ENCODE results near the gene ALG3. TPM values are rescaled to one million over a fixed set of nuclear protein-coding genes. Genes with fewer than 3 reads are reported as not detected.

The ALG3 gene
- polyA plus RNA-seq, 6 donors from 2014 or later, result 33.9 to 57.3 (median 39.1) TPM

DNA sequence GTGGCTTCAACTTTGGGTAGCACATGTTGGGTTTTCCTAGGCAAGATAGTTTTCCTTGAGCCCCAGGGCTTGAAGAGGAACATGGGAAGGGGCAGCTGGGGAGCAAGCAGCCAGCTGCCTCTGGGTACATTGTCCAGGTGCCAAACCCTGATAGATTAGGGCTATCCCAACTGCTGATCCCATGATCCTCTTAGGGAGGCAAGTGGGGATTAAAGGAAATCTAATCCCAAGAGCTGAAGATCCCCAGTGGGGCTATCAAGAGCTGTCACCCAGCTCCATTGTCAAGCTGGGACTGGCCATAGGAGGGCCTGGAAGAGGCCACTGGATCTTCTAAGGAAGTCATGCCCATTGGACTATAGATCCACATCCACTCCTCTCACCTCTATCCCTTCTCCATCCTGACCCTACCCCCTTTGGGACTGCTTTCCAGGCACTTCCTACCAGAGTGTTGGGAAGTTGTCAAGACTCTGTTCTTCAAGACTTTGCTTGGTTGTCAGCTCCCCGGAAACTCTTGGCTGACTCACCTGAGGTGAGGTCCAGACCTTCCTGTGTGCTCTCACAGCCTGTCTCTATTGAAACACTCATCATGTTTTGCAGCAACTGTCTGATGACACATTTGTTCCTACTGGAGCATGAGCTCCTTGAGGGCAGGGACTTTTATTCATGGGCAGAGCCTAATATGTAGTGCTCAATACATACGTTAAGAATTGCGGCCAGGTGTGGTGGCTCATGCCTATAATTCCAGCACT, 6.7 kb upstream of the ALG3 start:
- Mint-ChIP-seq H3K27ac (no peak overlapping the region), H3K4me3 (peak overlapping the region in 1 of 8 donors; percentile 36), H3K36me3 (peaks cover 0 to 11% of the 10 kb centered on the region in 2 donors), H3K9me3 (no peaks in the 10 kb centered on the region), H3K27me3 (peaks cover 15 to 19% (median 16%) of the 10 kb centered on the region in 3 donors), H3K4me1 (peaks cover 9 to 11% (median 9%) of the 10 kb centered on the region in 3 donors)
- ATAC-seq (ENCODE audit: low read depth in 2 of 2), result no peak
- no peak for DNase-seq

DNA sequence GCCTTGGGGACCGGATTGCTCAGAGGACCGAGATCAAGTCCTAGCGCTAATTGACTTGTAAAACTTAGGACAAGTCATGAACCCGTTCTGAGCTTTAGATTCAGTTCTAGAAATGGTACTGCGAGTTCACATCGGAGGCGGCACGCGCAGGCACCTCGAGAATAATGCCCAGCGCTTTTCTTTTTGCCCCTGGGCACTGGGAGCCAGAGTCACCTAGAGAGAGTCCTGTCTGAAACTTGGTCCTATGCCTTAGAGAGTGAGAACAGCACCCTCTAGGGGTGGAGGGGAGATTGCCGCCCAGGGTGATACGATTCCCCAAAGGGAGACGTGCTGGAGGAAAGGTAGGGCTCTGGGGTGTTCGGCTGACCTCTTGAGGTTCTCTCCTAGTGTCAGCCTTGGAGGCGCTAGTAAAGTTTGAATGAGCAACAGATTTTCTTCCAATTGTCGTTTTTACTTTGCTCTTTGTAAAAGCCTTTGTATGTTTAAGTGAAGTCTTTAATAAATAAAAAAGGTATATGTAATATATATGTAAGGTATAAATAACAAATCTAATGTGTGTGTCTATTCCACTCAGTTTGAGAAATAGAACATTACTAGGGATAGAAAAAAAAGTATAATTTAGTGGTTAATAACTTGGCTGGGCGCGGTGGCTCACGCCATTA, 1.5 kb upstream of the ALG3 start:
- peak; percentile 89 for DNase-seq
- peaks cover 13 to 23% (median 20%) of the 10 kb centered on the region in 3 donors for H3K4me1 Mint-ChIP-seq
- H3K27ac Mint-ChIP-seq, result peak overlapping the region in 5 of 6 donors; percentile 21 to 99 (median 76)
- ATAC-seq (ENCODE audit: low read depth in 2 of 2), result peak; percentile 70 to 72
- H3K4me3 Mint-ChIP-seq, result peak overlapping the region; percentile 96 to 100 (median 98)
- H3K27me3 Mint-ChIP-seq, result no peaks in the 10 kb centered on the region
- peaks cover 5 to 9% of the 10 kb centered on the region in 2 donors for H3K36me3 Mint-ChIP-seq
- no peaks in the 10 kb centered on the region for H3K9me3 Mint-ChIP-seq

DNA sequence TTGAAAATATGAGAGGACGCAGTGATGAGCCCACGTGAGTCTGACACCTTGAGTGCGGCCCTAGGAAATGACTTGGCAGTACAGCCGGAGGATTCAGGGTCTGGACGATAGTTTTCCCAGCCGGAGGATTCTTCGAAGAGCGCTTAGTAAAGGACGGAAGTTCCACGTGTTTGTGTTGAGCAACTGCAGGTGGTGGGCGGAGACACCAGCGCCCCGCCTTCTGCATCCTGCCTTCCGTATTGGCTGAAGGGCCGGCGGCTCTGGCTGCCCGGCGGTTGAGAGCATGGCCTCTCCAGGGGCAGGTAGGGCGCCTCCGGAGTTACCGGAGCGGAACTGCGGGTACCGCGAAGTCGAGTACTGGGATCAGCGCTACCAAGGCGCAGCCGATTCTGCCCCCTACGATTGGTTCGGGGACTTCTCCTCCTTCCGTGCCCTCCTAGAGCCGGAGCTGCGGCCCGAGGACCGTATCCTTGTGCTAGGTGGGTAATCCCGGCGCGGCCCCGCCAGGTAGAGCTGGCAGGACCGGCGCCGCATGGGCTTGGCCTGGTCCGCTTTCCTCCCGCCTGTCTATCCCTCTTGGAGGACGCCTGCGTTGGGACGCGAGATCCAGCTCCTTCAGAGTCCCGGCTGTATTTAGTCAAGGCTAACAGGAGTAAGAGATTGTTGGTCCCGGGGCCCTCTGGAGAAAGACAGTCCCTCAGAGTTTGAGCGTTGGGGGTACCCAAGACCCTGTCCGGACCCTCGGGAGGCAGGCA, 827 bp upstream of the ALG3 start, which contains the start of gene EEF1AKMT4:
Gene EEF1AKMT4 (plus strand): TSS at position 261 of the 755 bp plus-strand sequence. CDS start 23 bp downstream, at position 284.
- Mint-ChIP-seq H3K4me3 (peak within 1 kb of the TSS; percentile 96 to 100 (median 98)), H3K27me3 (no peaks in the 10 kb centered on the region), H3K4me1 (peaks cover 18 to 29% (median 24%) of the 10 kb centered on the region in 3 donors), H3K9me3 (no peaks in the 10 kb centered on the region), H3K27ac (peak within 1 kb of the TSS; percentile 93 to 99 (median 98)), H3K36me3 (peaks cover 5 to 16% of the 10 kb centered on the region in 2 donors)
- DNase-seq (peak; percentile 91), ATAC-seq (ENCODE audit: low read depth in 2 of 2) (peak; percentile 83 to 86)

DNA sequence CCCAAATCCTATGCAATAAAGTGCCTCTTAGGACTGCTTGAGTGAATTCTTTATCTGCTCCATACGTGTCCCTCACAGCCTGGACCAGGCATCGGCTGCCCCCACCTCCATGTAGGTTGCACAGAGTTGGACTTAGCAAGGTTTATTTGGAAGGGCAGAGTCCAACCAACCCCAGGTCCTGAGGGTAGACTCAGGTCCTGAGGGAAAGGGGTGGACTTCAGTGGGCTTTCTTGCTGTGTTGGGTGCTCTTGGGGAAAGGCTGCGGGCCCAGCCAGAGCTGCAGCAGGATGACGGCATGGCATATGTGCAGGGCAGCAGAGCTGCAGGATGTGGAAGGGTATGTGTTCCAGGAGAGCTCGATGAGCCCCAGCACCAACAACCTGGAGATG, 6.5 kb downstream of the ALG3 start:
- peaks cover 8 to 15% (median 10%) of the 10 kb centered on the region in 3 donors for H3K4me1 Mint-ChIP-seq
- H3K9me3 Mint-ChIP-seq, result no peaks in the 10 kb centered on the region
- DNase-seq (no peak), ATAC-seq (ENCODE audit: low read depth in 2 of 2) (no peak)
- H3K4me3 Mint-ChIP-seq, result peak overlapping the region in 2 of 8 donors; percentile 43 to 72
- H3K27me3 Mint-ChIP-seq, result peaks cover 0 to 5% (median 0%) of the 10 kb centered on the region in 3 donors
- peaks cover 15 to 32% of the 10 kb centered on the region in 2 donors for H3K36me3 Mint-ChIP-seq
- H3K27ac Mint-ChIP-seq, result no peak overlapping the region

DNA sequence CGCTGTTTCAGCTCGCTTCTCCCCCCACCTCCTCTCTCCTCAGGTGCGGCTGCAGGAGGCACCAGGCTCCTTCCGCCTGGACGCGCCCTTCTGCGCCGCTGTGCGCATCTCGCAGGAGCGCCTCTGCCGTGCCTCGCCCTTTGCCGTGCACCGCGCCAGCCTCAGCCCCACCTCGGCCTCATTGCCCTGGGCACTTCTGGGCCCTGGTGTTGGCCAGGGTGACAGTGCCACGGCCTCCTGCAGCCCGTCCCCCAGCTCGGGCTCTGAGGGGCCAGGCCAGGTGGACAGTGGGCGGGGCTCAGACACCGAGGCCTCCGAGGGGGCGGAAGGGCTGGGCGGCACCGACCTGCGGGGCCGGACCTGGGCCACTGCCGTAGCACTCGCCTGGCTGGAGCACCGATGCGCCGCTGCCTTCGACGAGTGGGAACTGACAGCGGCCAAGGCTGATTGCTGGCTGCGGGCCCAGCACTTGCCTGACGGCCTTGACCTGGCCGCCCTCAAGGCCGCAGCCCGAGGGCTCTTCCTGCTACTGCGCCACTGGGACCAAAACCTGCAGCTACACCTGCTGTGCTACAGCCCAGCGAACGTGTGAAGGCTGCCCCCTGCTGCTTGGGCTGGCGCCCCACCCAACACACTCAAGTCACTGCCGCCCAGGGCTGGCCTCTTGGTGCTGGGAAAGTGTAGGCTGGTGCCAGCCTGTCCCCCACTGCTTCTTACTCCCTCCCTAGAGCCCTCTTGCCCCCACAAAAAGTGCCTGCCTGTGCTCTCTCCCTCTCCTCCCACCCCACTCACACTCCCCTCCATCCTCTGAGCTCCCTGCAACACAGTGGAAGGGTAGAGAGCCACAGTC, 7.1 kb downstream of the ALG3 start:
- H3K4me1 Mint-ChIP-seq, result peaks cover 8 to 15% (median 9%) of the 10 kb centered on the region in 3 donors
- H3K36me3 Mint-ChIP-seq, result peaks cover 15 to 32% of the 10 kb centered on the region in 2 donors
- peaks cover 0 to 8% (median 0%) of the 10 kb centered on the region in 3 donors for H3K27me3 Mint-ChIP-seq
- DNase-seq, result no peak
- H3K4me3 Mint-ChIP-seq, result no peak overlapping the region
- H3K27ac Mint-ChIP-seq, result no peak overlapping the region
- ATAC-seq (ENCODE audit: low read depth in 2 of 2), result peak; percentile 32 to 33
- H3K9me3 Mint-ChIP-seq, result no peaks in the 10 kb centered on the region

DNA sequence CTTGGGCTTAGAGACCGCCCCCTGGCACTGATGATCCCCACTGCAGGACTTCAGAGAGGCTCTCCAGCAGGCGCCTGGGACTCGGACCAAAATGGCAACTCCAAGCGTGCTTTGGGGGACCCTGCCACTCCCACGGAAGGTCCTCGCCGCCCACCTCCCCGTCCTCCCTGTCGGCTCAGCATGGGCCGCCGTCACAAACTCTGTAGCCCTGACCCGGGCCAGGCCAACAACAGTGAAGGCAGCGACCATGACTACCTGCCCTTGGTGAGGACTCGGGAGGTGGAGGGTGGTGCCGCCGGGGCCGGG, 7.7 kb downstream of the ALG3 start:
- Mint-ChIP-seq H3K27me3 (peaks cover 0 to 8% (median 0%) of the 10 kb centered on the region in 3 donors), H3K4me1 (peaks cover 6 to 13% (median 8%) of the 10 kb centered on the region in 3 donors), H3K36me3 (peaks cover 13 to 30% of the 10 kb centered on the region in 2 donors), H3K4me3 (no peak overlapping the region), H3K9me3 (no peaks in the 10 kb centered on the region), H3K27ac (no peak overlapping the region)
- ATAC-seq (ENCODE audit: low read depth in 2 of 2) (no peak), DNase-seq (no peak)

DNA sequence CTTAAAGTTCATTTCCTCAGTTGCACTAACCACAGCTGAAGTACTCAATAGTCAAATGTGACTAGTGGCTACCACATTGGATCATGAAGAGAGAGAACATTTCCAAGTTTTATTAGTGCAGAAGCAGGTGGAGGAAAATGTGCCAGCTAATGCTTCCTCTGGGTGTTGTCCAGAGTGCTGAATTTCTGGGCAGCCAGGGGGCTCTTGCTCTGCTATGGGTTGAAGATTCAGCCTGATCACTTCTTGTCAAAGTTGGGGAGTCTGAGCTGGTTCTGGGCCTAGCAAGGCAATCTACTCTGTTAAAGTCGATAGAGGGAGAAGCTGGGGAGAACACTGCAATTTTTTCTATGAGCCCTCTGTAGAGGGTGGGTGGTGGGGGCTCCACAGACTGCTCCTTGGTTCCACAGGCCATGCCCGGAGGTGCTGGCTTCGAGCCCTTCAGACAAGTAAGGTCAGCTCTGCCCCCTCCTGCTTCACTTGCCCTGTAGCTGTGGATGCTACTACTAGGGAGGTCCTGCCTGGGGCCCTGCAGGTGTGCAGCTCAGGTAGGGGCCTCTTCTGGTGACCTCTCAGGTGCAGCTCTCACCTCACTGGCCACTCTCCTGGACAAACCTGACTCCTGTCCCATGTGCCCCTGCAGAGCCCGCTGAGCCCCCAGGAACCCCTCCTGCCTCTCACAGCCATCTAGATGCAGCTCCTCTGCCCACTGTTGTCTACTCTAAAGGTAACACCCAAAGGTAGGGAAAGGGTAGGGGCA, 8.2 kb downstream of the ALG3 start:
- Mint-ChIP-seq H3K9me3 (no peaks in the 10 kb centered on the region), H3K36me3 (peaks cover 10 to 24% of the 10 kb centered on the region in 2 donors), H3K4me3 (no peak overlapping the region), H3K27ac (no peak overlapping the region), H3K4me1 (peaks cover 6 to 9% (median 8%) of the 10 kb centered on the region in 3 donors), H3K27me3 (peaks cover 0 to 11% (median 1%) of the 10 kb centered on the region in 3 donors)
- DNase-seq (no peak), ATAC-seq (ENCODE audit: low read depth in 2 of 2) (no peak)

DNA sequence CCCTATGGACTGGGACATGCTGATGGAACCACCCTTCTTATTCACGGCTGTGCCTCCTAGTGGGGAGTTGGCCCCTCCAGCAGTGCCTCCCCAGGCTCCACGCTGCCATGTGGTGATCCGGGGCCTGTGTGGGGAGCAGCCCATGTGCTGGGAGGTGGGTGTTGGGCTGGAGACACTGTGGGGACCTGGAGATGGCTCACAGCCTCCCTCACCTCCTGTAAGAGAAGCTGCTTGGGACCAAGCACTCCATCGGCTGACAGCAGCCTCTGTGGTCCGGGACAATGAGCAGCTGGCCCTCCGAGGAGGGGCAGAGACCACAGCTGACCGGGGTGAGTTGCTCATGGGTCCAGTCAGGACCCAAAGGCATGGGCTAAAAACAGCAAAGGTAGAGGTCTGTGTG, 9.1 kb downstream of the ALG3 start:
- ATAC-seq (ENCODE audit: low read depth in 2 of 2) (no peak), DNase-seq (no peak)
- no peak overlapping the region for H3K27ac Mint-ChIP-seq
- H3K4me1 Mint-ChIP-seq, result peaks cover 4% of the 10 kb centered on the region in 3 donors
- H3K4me3 Mint-ChIP-seq, result no peak overlapping the region
- peaks cover 4 to 14% (median 4%) of the 10 kb centered on the region in 3 donors for H3K27me3 Mint-ChIP-seq
- no peaks in the 10 kb centered on the region for H3K9me3 Mint-ChIP-seq
- H3K36me3 Mint-ChIP-seq, result peaks cover 10 to 18% of the 10 kb centered on the region in 2 donors

DNA sequence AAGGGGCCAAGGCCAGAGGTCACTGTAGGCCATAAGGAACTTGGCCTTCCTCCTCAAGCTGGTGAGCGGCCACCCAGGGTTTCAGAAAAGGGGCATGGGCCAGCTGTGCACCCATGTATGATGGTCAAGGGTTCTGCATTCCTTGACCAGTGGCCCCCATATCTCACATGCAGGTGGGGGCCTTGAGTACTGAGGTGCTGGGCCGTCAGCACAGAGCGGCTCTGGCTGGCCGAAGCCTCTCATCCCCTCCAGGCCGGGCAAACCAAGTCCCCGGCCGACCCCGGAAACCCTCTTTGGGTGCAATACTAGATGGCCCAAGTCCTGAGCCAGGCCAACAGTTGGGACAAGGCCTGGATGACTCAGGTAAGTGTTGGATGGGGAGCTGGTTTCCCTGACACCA, 9.5 kb downstream of the ALG3 start:
- Mint-ChIP-seq H3K4me1 (peaks cover 0 to 2% (median 0%) of the 10 kb centered on the region in 3 donors), H3K27ac (no peak overlapping the region), H3K36me3 (peaks cover 10 to 13% of the 10 kb centered on the region in 2 donors), H3K27me3 (peaks cover 4 to 14% (median 5%) of the 10 kb centered on the region in 3 donors), H3K4me3 (no peak overlapping the region), H3K9me3 (no peaks in the 10 kb centered on the region)
- no peak for DNase-seq
- ATAC-seq (ENCODE audit: low read depth in 2 of 2), result no peak

DNA sequence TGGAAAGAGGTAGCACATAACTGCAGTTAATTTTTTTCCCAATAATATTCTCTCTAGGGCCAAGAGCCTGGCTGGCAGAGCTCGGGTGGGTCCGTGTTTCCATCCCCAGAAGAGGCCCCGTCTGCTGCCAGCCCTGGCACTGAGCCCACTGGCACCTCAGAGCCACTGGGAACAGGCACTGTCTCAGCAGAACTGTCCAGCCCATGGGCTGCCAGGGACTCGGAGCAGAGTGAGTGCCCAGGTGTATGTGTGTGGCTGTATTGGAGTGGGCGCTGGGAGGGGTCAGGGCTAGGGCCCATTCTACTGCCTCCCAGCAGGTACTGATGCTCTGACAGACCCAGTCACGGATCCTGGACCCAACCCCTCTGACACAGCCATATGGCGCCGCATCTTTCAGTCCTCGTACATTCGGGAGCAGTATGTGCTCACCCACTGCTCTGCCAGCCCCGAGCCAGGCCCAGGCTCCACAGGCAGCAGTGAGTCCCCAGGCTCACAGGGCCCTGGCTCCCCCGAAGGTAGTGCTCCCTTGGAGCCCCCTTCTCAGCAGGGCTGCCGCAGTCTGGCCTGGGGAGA, 10.4 kb downstream of the ALG3 start:
- Mint-ChIP-seq H3K4me1 (peaks cover 0 to 2% (median 0%) of the 10 kb centered on the region in 3 donors), H3K27ac (peak overlapping the region in 1 of 6 donors; percentile 20), H3K9me3 (no peaks in the 10 kb centered on the region), H3K36me3 (peaks cover 10 to 13% of the 10 kb centered on the region in 2 donors), H3K4me3 (no peak overlapping the region), H3K27me3 (peaks cover 9 to 21% (median 13%) of the 10 kb centered on the region in 3 donors)
- no peak for DNase-seq
- ATAC-seq (ENCODE audit: low read depth in 2 of 2), result no peak

DNA sequence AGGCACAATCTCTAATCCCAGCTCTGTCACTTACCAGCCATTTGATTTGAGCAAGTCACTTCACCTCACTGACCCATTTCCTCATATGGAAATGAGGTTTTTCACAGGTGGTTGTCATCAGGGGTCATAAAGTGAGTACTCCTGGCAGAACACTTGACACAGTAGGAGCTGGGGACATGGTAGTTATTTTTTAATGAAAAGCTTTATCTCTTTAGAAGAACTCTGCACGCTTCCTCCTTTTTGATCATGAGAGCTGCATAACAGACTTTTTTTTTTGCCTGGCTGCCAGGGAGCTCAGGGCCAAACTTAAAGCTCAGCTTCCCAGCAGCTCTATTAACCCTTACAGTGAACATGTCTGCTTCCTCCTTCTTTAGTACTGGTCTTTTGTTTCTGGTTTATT, 11.0 kb downstream of the ALG3 start:
- Mint-ChIP-seq H3K4me3 (no peak overlapping the region), H3K27ac (peak overlapping the region in 1 of 6 donors; percentile 20), H3K4me1 (peaks cover 0 to 2% (median 0%) of the 10 kb centered on the region in 3 donors), H3K9me3 (no peaks in the 10 kb centered on the region), H3K36me3 (peaks cover 5 to 10% of the 10 kb centered on the region in 2 donors), H3K27me3 (peaks cover 12 to 26% (median 19%) of the 10 kb centered on the region in 3 donors)
- no peak for DNase-seq
- ATAC-seq (ENCODE audit: low read depth in 2 of 2), result no peak

DNA sequence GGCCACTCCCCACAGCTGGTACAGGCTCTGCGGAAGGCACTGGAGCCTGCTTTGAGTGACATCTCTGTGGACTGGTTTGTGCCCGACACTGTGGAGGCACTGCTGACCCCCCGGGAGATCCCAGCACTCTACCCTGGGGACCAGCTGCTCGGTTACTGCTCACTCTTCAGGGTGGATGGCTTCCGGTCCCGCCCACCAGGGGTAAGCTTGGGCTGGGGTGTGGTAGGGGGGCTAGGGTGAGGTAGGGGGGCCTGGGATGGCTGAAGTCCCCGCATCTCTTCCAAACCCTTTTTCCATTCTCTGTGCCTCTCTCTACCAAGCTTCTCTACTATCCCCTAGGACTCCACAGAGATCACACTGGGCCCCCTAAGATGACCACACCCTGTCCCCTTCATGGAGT, 11.6 kb downstream of the ALG3 start:
- H3K36me3 Mint-ChIP-seq, result peaks cover 0 to 10% of the 10 kb centered on the region in 2 donors
- no peaks in the 10 kb centered on the region for H3K9me3 Mint-ChIP-seq
- peaks cover 0 to 2% (median 0%) of the 10 kb centered on the region in 3 donors for H3K4me1 Mint-ChIP-seq
- no peak for ATAC-seq (ENCODE audit: low read depth in 2 of 2)
- DNase-seq, result no peak
- no peak overlapping the region for H3K27ac Mint-ChIP-seq
- peaks cover 18 to 32% (median 25%) of the 10 kb centered on the region in 3 donors for H3K27me3 Mint-ChIP-seq
- no peak overlapping the region for H3K4me3 Mint-ChIP-seq
